OCI-LY1 (cell line): Measurements from ENCODE around the gene ZNF630.
"Not testable (repeated sequence)": the region's sequence is repeated elsewhere in the genome, so short reads cannot be mapped to it uniquely, and the experiment has no call there.

ENCODE experiments used
- H2AFZ ChIP-seq: fragments of 200-600 bp; sonication (generic), shearing (Covaris generic); 2 replicates; pipeline ENCODE4 v1.6.0; 2014; ENCODE audit warnings: antibody characterized with exemption, mild to moderate bottlenecking, low read length
- H3F3A ChIP-seq: fragments of 200-600 bp; sonication (generic), shearing (Covaris generic); 2 replicates; pipeline ENCODE4 v1.6.0; 2014; ENCODE audit warnings: mild to moderate bottlenecking, antibody characterized with exemption, low read length, moderate library complexity; ENCODE audit not compliant: insufficient read depth
- H3K27ac ChIP-seq: fragments of 200-600 bp; sonication (generic); 2 replicates; pipeline ENCODE4 v1.5.1; 2014; ENCODE audit warnings: low read length, mixed run types, mild to moderate bottlenecking, low read depth; ENCODE audit not compliant: poor library complexity, severe bottlenecking
- H3K27me3 ChIP-seq: fragments of 200-600 bp; sonication (generic); 2 replicates; pipeline ENCODE4 v1.6.0; 2014; ENCODE audit warnings: antibody characterized with exemption, mild to moderate bottlenecking, low read length, moderate library complexity; ENCODE audit not compliant: insufficient read depth
- H3K36me3 ChIP-seq: fragments of 200-600 bp; sonication (generic); 2 replicates; pipeline ENCODE4 v1.6.1; 2014; ENCODE audit warnings: mild to moderate bottlenecking, antibody characterized with exemption, low read length, moderate library complexity, mixed read lengths; ENCODE audit not compliant: insufficient read depth
- H3K4me1 ChIP-seq: fragments of 200-600 bp; sonication (generic); 2 replicates; pipeline ENCODE4 v1.5.1; 2014; ENCODE audit warnings: mild to moderate bottlenecking, low read length, moderate library complexity; ENCODE audit not compliant: insufficient read depth, severe bottlenecking
- H3K4me2 ChIP-seq: fragments of 200-600 bp; sonication (generic), shearing (Covaris generic); 2 replicates; pipeline ENCODE4 v1.6.1; 2014; ENCODE audit warnings: low read length
- H3K4me3 ChIP-seq: fragments of 200-600 bp; sonication (generic); 2 replicates; pipeline ENCODE4 v1.5.1; 2014; ENCODE audit warnings: low read length, low read depth, mild to moderate bottlenecking, mixed read lengths; ENCODE audit not compliant: poor library complexity, severe bottlenecking
- H3K79me2 ChIP-seq: fragments of 200-600 bp; shearing (Covaris generic); 2 replicates; pipeline ENCODE4 v1.6.1; 2016; ENCODE audit warnings: mixed run types, low read length, mixed read lengths; ENCODE audit not compliant: insufficient read depth
- H3K9ac ChIP-seq: fragments of 200-600 bp; sonication (generic), shearing (Covaris generic); 2 replicates; pipeline ENCODE4 v1.6.1; 2014; ENCODE audit warnings: mild to moderate bottlenecking, low read length, mixed read lengths
- H3K9me2 ChIP-seq: fragments of 200-600 bp; sonication (generic), shearing (Covaris generic); 2 replicates; pipeline ENCODE4 v1.6.1; 2014; ENCODE audit warnings: low read depth, mild to moderate bottlenecking, low read length, mixed read lengths
- H3K9me3 ChIP-seq: fragments of 200-600 bp; shearing (Covaris generic); 2 replicates; pipeline ENCODE4 v1.6.1; 2014; ENCODE audit warnings: low read length, mixed read lengths
- H4K20me1 ChIP-seq: fragments of 200-600 bp; sonication (generic), shearing (Covaris generic); 2 replicates; pipeline ENCODE4 v1.6.0; 2016; ENCODE audit warnings: mild to moderate bottlenecking, low read length; ENCODE audit not compliant: insufficient read depth
- CTCF ChIP-seq: fragments of 200-600 bp; sonication (generic), shearing (Covaris generic); IDR thresholded peaks from 2 replicates; pipeline ENCODE4 v1.5.1; 2017; ENCODE audit warnings: mild to moderate bottlenecking, antibody characterized with exemption, low read length, moderate library complexity, mixed read lengths
- EZH2 ChIP-seq: fragments of 200-600 bp; sonication (generic), shearing (Covaris generic); IDR thresholded peaks from 2 replicates; pipeline ENCODE4 v1.8.0; 2017; ENCODE audit warnings: borderline replicate concordance, mixed run types, mild to moderate bottlenecking, antibody characterized with exemption, low read length, moderate library complexity, mixed read lengths

The ZNF630 gene

GRCh38 chrX:48022738-48023137 lies 48.7 kb downstream of the ZNF630 start:
- no peaks in the 10 kb centered on the region for H3K9me2 ChIP-seq
- H3K9ac ChIP-seq = no peak overlapping the region
- TF ChIP-seq EZH2 (no peak), CTCF (no peak)
- no peaks in the 10 kb centered on the region for H3K9me3 ChIP-seq
- no peak overlapping the region for H3K27ac ChIP-seq
- H3K79me2 ChIP-seq = no peaks in the 10 kb centered on the region
- H3K4me2 ChIP-seq = no peak overlapping the region
- H3K36me3 ChIP-seq = no peaks in the 10 kb centered on the region
- no peaks in the 10 kb centered on the region for H4K20me1 ChIP-seq
- H3K27me3 ChIP-seq = no peaks in the 10 kb centered on the region
- H3K4me3 ChIP-seq = no peak overlapping the region
- H2AFZ ChIP-seq = no peak overlapping the region
- H3K4me1 ChIP-seq = peaks cover 9% of the 10 kb centered on the region
- H3F3A ChIP-seq = no peaks in the 10 kb centered on the region

GRCh38 chrX:48022100-48022499 lies 49.3 kb downstream of the ZNF630 start:
- Histone ChIP-seq H3K9ac (no peak overlapping the region), H3K4me1 (peaks cover 9% of the 10 kb centered on the region), H3F3A (no peaks in the 10 kb centered on the region), H3K9me3 (no peaks in the 10 kb centered on the region), H4K20me1 (no peaks in the 10 kb centered on the region), H3K4me2 (peak overlapping the region; percentile 63; the same call in 1 of the 2 replicates), H3K4me3 (no peak overlapping the region), H3K79me2 (no peaks in the 10 kb centered on the region), H3K27ac (no peak overlapping the region), H3K9me2 (no peaks in the 10 kb centered on the region), H2AFZ (no peak overlapping the region), H3K27me3 (no peaks in the 10 kb centered on the region), H3K36me3 (no peaks in the 10 kb centered on the region)
- TF ChIP-seq CTCF (no peak), EZH2 (no peak)

- H3K79me2 ChIP-seq = no peaks in the 10 kb centered on the region
- peak overlapping the region; percentile 47 for H3K27ac ChIP-seq
- H2AFZ ChIP-seq = peak overlapping the region; percentile 51
- H3K9ac ChIP-seq = peak overlapping the region; percentile 81
- H4K20me1 ChIP-seq = no peaks in the 10 kb centered on the region
- peaks cover 6% of the 10 kb centered on the region for H3K4me1 ChIP-seq
- H3K4me2 ChIP-seq = peak overlapping the region; percentile 63
- no peaks in the 10 kb centered on the region for H3K9me2 ChIP-seq
- no peaks in the 10 kb centered on the region for H3F3A ChIP-seq
- no peaks in the 10 kb centered on the region for H3K27me3 ChIP-seq
- no peaks in the 10 kb centered on the region for H3K36me3 ChIP-seq
- H3K9me3 ChIP-seq = no peaks in the 10 kb centered on the region
- H3K4me3 ChIP-seq = peak overlapping the region; percentile 66
- no peak for TF ChIP-seq CTCF
- TF ChIP-seq EZH2 = no peak
Observed at GRCh38 chrX:48021026-48021900, 50.2 kb downstream of the ZNF630 start.

GRCh38 chrX:48020472-48020871 lies 51.0 kb downstream of the ZNF630 start:
- H3K27me3 ChIP-seq, H4K20me1 ChIP-seq, H3K79me2 ChIP-seq, H3K36me3 ChIP-seq, H3K9me3 ChIP-seq, H3K4me3 ChIP-seq, H3F3A ChIP-seq, H3K9ac ChIP-seq, H3K9me2 ChIP-seq, H3K4me1 ChIP-seq, H3K27ac ChIP-seq, H3K4me2 ChIP-seq, H2AFZ ChIP-seq: not testable (repeated sequence)

- H3K9me3 ChIP-seq, H3K36me3 ChIP-seq, H3K4me2 ChIP-seq, H4K20me1 ChIP-seq, H3K9ac ChIP-seq, H3K27me3 ChIP-seq, H3K27ac ChIP-seq, H2AFZ ChIP-seq, H3K4me1 ChIP-seq, H3F3A ChIP-seq, H3K4me3 ChIP-seq, H3K79me2 ChIP-seq, H3K9me2 ChIP-seq: not testable (repeated sequence)
Observed at GRCh38 chrX:48019892-48020291, 51.5 kb downstream of the ZNF630 start.
